Measurements from ENCODE around the gene LCN2. TPM values are rescaled to one million over a fixed set of nuclear protein-coding genes. Genes with fewer than 3 reads are reported as not detected.

The LCN2 gene
- total RNA-seq, 1 experiment from 2014 or later: 537 TPM

DNA sequence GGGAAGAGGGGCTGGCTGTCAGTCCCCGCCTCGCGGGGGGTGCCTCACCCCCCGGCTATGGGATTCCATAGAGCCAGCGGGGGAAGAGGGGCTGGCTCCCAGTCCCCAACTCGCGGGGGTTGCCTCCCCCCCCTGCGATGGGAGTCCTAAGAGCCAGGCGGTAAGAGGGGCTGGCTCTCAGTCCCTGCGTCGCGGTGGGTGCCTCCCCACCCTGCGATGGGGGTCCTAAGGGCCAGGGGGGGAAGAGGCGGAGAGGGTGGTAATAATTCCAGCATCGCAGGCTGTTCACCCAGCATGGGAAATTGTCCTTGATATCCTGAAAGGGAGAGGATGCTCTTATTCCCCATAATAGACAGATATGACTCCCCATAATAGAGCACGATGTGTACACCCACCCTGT, 9.6 kb upstream of the LCN2 start:
- Histone ChIP-seq H3K9me2 (ENCODE audit: insufficient read depth) (no peaks in the 10 kb centered on the region), H3K4me3 (no peak overlapping the region), H3K27ac (no peak overlapping the region), H3F3A (ENCODE audit: insufficient read depth, low read depth) (peaks cover 36% of the 10 kb centered on the region), H3K4me2 (no peak overlapping the region), H3K36me3 (ENCODE audit: low read depth) (no peaks in the 10 kb centered on the region), H3K4me1 (replicated peaks; ENCODE audit: insufficient read depth) (peaks cover 50% of the 10 kb centered on the region), H4K20me1 (ENCODE audit: insufficient read depth) (no peaks in the 10 kb centered on the region), H3K9me3 (ENCODE audit: insufficient read depth, low read depth) (no peaks in the 10 kb centered on the region), H3K79me2 (ENCODE audit: low read depth) (no peaks in the 10 kb centered on the region), H3K27me3 (ENCODE audit: insufficient read depth, low read depth) (no peaks in the 10 kb centered on the region), H2AFZ (no peak overlapping the region)
- no TSS peak for BruUV-seq (replicated peaks)
- DNase-seq: no peak
- POLR2A ChIA-PET (ENCODE audit: unreplicated experiment): no interaction called here
- CTCF ChIA-PET: no interaction called here
- intact Hi-C loops (cut with micrococcal nuclease; ENCODE audit: unreplicated experiment): no loop called here
- TF ChIP-seq EZH2 (IDR thresholded peaks at IDR 0.05; ENCODE audit: low read depth): no peak
- TF ChIP-seq, protein P1, sequence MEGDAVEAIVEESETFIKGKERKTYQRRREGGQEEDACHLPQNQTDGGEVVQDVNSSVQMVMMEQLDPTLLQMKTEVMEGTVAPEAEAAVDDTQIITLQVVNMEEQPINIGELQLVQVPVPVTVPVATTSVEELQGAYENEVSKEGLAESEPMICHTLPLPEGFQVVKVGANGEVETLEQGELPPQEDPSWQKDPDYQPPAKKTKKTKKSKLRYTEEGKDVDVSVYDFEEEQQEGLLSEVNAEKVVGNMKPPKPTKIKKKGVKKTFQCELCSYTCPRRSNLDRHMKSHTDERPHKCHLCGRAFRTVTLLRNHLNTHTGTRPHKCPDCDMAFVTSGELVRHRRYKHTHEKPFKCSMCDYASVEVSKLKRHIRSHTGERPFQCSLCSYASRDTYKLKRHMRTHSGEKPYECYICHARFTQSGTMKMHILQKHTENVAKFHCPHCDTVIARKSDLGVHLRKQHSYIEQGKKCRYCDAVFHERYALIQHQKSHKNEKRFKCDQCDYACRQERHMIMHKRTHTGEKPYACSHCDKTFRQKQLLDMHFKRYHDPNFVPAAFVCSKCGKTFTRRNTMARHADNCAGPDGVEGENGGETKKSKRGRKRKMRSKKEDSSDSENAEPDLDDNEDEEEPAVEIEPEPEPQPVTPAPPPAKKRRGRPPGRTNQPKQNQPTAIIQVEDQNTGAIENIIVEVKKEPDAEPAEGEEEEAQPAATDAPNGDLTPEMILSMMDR (conservative IDR thresholded peaks at IDR 0.05): no peak

DNA sequence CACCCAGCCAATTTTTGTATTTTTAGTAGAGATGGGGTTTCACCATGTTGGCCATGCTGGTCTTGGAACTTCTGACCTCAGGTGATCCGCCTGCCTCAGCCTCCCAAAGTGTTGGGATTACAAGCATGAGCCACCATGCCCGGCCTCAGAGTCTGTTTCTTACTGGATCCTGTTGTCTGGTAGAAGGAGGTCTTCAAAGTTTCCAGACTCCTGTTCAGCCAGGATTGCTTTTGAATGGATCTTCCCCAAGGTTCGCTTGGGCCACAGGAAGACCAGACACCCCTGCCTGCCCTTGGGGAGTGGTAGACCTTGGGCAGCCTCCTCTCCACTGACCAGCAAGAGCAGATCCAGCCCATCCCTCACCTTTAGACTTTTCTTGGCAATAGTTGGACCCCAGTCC, 7.6 kb upstream of the LCN2 start:
- ChIA-PET POLR2A (ENCODE audit: unreplicated experiment) (no interaction called here), CTCF (no interaction called here)
- peak overlapping the region; percentile 87; the same call in 1 of the 2 replicates for H3K27ac ChIP-seq
- peaks cover 68% of the 10 kb centered on the region for H3K4me1 ChIP-seq (replicated peaks; ENCODE audit: insufficient read depth)
- peaks cover 52% of the 10 kb centered on the region for H3F3A ChIP-seq (ENCODE audit: insufficient read depth, low read depth)
- H3K79me2 ChIP-seq (ENCODE audit: low read depth): peaks cover 7% of the 10 kb centered on the region; the same call in 1 of the 2 replicates
- no peaks in the 10 kb centered on the region for H3K36me3 ChIP-seq (ENCODE audit: low read depth)
- no peaks in the 10 kb centered on the region for H3K9me3 ChIP-seq (ENCODE audit: insufficient read depth, low read depth)
- H2AFZ ChIP-seq: no peak overlapping the region
- 0 out of 2 replicates have a peak overlapping the region, but pooled peaks have one; percentile 72 for H3K4me2 ChIP-seq
- no peaks in the 10 kb centered on the region for H3K9me2 ChIP-seq (ENCODE audit: insufficient read depth)
- no TSS peak for BruUV-seq (replicated peaks)
- no peak for DNase-seq
- no peaks in the 10 kb centered on the region for H4K20me1 ChIP-seq (ENCODE audit: insufficient read depth)
- H3K27me3 ChIP-seq (ENCODE audit: insufficient read depth, low read depth): no peaks in the 10 kb centered on the region
- intact Hi-C loops (cut with micrococcal nuclease; ENCODE audit: unreplicated experiment): no loop called here
- no peak overlapping the region for H3K4me3 ChIP-seq
- no peak for TF ChIP-seq EZH2 (IDR thresholded peaks at IDR 0.05; ENCODE audit: low read depth)
- TF ChIP-seq, protein P1 (conservative IDR thresholded peaks at IDR 0.05): no peak

DNA sequence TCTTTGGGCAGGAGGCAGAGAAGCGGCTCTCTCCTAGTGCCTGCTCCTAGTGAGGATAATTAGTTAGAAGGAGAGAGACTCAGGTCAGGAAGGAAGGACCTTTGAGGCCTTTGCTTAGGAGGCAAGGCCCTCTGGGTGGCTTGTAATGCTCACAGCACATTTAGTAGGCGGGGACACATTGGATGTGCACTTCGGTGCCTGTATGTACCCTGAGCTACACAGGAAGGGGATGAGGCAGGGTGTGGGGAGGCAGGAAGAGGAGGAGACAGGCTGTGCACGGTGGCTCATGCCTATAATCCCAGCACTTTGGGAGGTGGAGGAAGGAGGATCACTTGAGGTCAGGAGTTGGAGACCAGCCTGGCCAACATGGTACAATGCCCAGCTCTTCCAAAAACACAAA, 7.2 kb upstream of the LCN2 start:
- Histone ChIP-seq H3K9me3 (ENCODE audit: insufficient read depth, low read depth) (no peaks in the 10 kb centered on the region), H3F3A (ENCODE audit: insufficient read depth, low read depth) (peaks cover 52% of the 10 kb centered on the region), H3K4me2 (peak overlapping the region; percentile 72; the same call in 1 of the 2 replicates), H3K36me3 (ENCODE audit: low read depth) (no peaks in the 10 kb centered on the region), H3K79me2 (ENCODE audit: low read depth) (peaks cover 12% of the 10 kb centered on the region; the same call in 1 of the 2 replicates), H3K4me1 (replicated peaks; ENCODE audit: insufficient read depth) (peaks cover 68% of the 10 kb centered on the region), H2AFZ (no peak overlapping the region), H3K27ac (peak overlapping the region; percentile 87), H3K9me2 (ENCODE audit: insufficient read depth) (no peaks in the 10 kb centered on the region), H4K20me1 (ENCODE audit: insufficient read depth) (no peaks in the 10 kb centered on the region), H3K4me3 (no peak overlapping the region), H3K27me3 (ENCODE audit: insufficient read depth, low read depth) (no peaks in the 10 kb centered on the region)
- DNase-seq: no peak
- BruUV-seq (replicated peaks): no TSS peak
- intact Hi-C loops (cut with micrococcal nuclease; ENCODE audit: unreplicated experiment): no loop called here
- ChIA-PET POLR2A (ENCODE audit: unreplicated experiment) (no interaction called here), CTCF (no interaction called here)
- TF ChIP-seq, protein P1 (conservative IDR thresholded peaks at IDR 0.05): no peak
- no peak for TF ChIP-seq EZH2 (IDR thresholded peaks at IDR 0.05; ENCODE audit: low read depth)

All from PC-9 (cell line).